Hepatocyte (in vitro differentiated cells): ENCODE data around the gene JARID2.

ENCODE experiments used
- EZH2phosphoT487 ChIP-seq: fragments of 200-600 bp; sonication (generic); IDR thresholded peaks from one replicate; pipeline ENCODE4 v1.6.1; 2018; ENCODE audit warnings: antibody characterized with exemption, mild to moderate bottlenecking, low read depth, moderate library complexity; ENCODE audit not compliant: unreplicated experiment, severe bottlenecking
- TF ChIP-seq, protein P1 (sequence below): fragments of 200-600 bp; sonication (generic); IDR thresholded peaks from 2 replicates; pipeline ENCODE4 v1.5.1; 2016; ENCODE audit warnings: antibody characterized with exemption, mild to moderate bottlenecking; ENCODE audit not compliant: poor library complexity

DNA sequence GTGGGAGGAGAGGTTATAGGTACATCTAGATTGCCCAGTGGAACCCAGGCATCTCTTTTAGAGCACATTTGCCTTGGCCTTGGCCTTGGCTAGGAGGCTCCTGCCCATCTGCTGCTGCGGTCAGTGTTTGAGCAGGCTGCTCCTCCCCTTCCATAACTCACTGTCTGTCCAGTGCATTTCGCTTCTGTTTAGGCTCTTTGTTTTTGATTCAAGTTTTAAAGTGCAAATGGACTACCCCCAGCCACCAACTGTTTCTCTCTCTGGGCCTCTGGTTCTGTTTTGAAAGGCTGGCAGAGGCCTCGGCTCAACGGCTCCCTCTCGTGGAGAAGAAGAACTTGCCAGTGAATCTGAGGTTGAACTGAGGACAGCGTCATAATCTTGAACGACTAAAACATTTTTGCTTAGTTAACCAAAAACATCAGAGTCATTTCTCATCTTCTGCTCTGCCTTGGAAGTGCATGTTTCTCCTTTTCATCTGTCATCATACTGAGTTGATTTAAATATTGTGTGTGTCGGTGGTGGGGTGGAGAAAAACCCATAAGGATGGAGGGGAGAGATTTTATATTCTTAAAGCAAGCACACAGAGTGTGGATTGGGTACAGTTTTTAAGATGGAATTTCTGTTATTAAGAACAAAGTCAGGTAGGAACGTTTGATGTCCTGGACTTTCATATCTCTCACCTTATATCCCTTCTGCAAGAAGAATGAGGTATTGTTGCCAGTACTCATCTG, 245.6 kb downstream of the JARID2 start:
- no peak for TF ChIP-seq EZH2phosphoT487
- TF ChIP-seq, protein P1, sequence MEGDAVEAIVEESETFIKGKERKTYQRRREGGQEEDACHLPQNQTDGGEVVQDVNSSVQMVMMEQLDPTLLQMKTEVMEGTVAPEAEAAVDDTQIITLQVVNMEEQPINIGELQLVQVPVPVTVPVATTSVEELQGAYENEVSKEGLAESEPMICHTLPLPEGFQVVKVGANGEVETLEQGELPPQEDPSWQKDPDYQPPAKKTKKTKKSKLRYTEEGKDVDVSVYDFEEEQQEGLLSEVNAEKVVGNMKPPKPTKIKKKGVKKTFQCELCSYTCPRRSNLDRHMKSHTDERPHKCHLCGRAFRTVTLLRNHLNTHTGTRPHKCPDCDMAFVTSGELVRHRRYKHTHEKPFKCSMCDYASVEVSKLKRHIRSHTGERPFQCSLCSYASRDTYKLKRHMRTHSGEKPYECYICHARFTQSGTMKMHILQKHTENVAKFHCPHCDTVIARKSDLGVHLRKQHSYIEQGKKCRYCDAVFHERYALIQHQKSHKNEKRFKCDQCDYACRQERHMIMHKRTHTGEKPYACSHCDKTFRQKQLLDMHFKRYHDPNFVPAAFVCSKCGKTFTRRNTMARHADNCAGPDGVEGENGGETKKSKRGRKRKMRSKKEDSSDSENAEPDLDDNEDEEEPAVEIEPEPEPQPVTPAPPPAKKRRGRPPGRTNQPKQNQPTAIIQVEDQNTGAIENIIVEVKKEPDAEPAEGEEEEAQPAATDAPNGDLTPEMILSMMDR, result peak; percentile 92
